Left lobe of liver (tissue), 2 donors: Measurements from ENCODE around the gene AGBL3. TPM values are rescaled to one million over a fixed set of nuclear protein-coding genes. Genes with fewer than 3 reads are reported as not detected.

Experiments
- ATAC-seq: fragments of 200-7000 bp; cut with Tn5 transposase; one replicate; pipeline ENCODE4 v1.9.1; 2020; ENCODE audit warnings: mild to moderate bottlenecking, moderate library complexity
- DNase-seq: peaks from one replicate; pipeline ENCODE4 v3.0.0-alpha.2; 2020; ENCODE audit warnings: low spot score
- total RNA-seq: library from RNA; stranded (reverse); gene quantifications from one replicate; pipeline ENCODE4 v1.2.1, GENCODE V29; 2021
- donor health status: DM: no; HTN: no; CAD: no; lungs with moderate emphysema.
- donor health status: DM: no; HTN: yes; CAD: no.

The AGBL3 gene
- 2.1 TPM for total RNA-seq

DNA sequence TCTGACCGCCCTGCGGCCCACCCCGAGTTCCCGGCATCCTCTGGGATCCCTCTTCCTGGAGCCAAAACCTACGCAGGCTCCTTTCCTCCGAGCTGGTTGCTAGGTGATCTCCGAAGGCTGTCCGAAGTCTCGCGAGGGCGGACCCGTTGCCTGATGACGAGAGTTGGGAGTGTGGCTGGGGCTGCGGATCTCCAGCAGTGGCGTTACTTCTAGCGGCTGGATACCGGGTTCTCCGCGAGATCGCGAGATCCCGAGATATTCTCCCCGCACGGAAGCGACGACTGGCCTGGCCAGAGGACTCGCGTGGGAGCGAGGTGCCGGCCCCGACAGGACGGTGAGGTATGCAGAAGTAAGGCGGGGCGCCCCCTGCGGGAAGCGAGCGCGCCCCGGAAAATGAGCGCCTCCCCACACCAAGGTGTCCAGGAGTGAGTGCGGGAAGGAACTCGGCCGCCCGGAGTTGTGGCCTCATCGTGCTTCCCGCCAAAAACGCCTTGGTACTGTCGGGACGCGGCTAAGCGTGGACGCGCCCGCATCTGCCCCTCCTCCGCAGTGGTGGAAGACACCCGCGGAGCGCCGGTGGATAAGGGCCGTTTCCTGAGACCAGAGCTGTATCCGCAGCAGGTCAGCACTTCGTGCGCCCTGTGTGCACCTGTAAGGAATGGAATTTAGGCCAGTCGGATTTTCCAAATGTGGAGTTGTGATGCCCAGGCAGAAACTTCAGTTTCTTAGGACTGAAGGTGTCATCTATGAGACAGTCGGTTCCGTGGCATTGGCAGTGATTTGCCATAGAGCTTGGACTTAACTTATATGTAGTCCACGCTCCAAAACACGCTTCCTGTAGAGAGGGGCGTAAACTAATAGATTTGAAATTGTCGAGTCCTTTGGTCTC, at the start of gene AGBL3:
AGBL3 (plus strand) TSS at position 146 of the 889 bp plus-strand sequence. CDS start 1,426 bp downstream, outside the sequence.
- ATAC-seq (peak; percentile 94), DNase-seq (peak; percentile 91)

DNA sequence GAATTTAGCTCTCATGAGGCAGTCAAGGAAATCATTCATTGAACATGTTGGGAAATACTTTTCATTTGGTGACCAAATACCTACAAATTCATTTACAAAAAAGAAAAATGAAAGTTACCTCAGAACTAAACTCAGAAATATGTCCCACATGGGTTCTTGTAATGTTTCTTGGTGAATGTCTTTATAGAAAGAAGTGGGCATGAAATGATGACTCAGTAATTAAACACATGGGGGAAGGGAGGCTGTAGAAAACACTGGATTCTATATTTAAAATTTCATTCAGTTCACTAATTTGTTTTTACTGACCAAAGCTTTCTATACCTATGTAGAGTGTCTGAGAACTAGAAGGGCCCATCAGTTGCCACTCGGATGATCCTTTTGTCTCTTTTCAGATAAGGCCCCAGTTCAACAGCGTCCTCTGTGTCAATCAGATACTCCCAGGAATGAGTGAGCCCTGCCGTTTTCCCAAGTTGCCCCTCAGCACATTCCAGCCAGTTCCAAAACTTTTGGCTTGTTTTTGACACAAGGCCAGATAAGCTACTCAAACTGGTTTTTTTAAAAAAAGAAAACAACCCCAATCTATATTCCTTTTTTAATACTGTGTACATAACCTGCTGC, 49.3 kb upstream of the AGBL3 start:
- ATAC-seq (no peak), DNase-seq (no peak)

DNA sequence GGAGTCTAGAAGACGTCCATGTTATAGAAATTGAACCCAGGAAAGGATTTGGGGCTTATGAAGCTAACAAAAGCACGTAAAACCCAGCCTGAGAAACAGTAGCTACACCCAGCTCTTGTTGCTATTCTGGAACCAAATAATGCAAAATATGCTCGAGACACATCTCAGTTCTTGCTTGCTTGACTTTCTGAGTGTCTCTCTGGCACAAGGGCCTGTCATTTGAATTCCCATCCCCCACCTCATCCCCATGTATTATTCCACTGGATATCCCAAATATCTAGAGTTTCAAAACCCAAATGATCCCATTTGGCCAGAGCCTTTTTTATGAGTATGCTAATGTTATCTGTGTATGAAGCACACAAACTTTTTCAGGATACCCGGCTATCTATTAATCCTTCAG, 48.2 kb upstream of the AGBL3 start:
- no peak for DNase-seq
- no peak for ATAC-seq

DNA sequence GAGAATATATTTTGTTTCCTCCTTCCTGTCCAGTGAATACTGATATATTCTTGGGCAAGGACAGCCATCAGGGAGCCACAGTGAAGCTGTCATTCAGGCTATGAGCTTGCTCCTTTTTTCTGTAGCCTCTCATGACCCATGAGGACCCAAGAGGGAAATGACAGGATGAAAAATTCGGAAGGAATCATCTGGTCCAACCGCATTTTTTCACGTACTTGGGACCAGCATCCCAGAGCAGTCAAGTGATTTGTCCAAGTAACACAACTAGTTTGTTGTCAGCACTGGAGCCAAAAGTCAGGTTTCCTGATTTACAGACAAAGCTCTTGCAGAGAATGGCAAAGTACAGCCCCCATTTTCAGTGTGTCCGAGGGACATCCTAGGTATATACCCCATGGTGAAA, 47.2 kb upstream of the AGBL3 start:
- no peak for ATAC-seq
- DNase-seq: no peak

DNA sequence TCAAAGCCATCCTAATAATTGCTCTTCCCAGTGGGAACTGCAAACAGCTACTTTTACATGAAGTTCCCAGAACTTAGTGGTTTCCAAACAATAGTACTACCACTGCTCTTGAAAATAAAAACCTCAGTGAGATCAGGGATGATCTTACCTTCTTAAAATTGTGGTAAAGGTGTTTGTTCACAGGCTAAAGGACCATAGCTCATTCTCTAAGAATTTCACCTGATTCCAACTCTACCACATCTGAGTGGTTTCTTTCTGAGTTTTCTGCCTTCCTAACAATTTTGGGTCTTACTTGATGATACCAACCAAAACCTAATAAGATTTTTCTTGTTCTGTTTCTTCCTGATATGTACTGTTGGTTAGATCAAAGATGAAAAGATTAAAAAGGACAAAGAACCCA, 45.6 kb upstream of the AGBL3 start:
- no peak for ATAC-seq
- no peak for DNase-seq

DNA sequence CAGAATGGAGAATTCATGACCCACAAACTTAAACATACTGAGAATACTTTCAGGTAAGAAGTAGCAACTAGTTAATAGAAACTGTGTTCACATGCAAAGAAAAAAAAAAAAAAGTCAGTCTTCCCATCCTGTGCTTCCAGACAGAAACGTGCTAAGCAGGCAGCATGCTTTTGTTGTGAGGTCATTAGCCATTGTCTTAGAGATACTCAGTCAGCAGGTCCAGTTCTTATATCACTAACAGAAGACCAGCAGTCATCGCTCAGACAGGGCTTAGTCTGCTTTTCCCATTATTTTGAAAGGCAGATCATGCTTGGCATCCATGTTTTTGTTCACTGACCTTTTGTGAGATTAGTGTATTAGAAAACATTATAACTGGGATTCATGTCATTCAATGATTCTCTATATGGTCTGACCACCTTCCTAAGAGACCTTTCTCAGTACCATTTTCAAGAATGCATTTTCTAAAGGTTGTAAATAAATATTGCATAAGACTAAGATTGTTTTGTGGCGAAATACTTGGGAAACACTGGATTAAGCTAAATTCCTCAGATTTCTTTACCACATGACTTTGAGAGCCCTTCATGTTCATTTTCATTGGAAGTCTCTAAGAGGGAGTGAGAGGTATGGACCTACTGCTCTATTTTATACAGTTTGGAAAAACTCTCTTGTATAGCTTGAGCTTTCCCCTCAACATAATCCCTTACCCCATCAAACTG, 45.0 kb upstream of the AGBL3 start:
- peak; percentile 14 for ATAC-seq
- no peak for DNase-seq

DNA sequence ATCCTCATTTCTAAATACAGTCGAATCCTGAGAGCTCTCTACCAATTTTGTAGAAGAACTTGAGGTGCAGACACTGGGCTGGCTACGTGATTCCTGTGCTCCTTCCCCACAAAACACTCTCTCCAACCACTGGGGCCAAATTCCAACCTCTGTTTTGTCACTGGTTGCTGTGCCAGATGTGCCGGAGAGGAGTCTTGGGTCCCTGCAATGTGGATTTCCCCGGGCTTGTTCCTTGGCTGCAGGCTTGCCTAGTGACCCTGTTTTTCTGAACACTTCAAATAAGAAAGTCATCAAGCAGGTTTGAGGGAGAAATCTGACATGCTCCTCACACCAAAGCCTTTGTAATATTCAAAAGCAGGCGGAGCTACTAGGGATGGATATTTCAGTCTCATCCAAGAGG, 44.4 kb upstream of the AGBL3 start:
- ATAC-seq (peak; percentile 66), DNase-seq (peak; percentile 55)

DNA sequence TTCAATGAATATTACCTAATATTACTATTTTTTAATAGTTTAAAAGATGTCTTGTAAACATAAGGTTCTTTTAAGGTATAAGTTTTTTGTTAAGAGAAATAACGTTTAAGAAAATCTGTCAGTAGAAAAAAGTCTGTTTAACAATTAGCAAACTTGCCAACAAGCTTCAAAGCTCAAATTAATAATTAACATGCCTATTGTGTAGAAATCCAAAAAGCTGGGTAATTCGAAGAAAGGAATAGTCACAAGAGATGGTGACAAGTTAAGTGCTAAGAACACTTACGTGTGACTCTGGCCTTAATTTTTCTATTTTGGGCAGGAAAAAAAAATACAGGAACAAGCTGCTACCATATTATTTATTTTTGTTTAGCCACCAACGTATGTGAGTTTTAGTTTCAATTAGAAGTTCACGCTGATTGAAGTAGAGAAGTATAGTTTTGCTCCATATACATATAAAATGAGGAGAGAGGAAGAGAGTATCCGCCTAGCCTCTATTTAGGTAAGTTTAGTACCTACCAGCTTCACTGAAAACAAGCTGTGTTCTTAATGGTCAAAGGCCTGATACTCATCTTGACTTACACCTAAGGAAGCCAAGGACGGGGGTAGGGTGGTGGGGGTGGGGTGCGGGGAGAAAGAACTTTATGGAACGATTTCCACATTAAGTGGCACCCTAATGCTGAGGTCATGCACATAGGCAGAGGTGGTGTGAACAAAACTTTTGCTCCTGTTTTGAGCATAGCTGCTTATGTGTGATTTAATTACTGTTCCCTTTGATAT, 43.4 kb upstream of the AGBL3 start:
- DNase-seq (no peak), ATAC-seq (peak; percentile 53)

DNA sequence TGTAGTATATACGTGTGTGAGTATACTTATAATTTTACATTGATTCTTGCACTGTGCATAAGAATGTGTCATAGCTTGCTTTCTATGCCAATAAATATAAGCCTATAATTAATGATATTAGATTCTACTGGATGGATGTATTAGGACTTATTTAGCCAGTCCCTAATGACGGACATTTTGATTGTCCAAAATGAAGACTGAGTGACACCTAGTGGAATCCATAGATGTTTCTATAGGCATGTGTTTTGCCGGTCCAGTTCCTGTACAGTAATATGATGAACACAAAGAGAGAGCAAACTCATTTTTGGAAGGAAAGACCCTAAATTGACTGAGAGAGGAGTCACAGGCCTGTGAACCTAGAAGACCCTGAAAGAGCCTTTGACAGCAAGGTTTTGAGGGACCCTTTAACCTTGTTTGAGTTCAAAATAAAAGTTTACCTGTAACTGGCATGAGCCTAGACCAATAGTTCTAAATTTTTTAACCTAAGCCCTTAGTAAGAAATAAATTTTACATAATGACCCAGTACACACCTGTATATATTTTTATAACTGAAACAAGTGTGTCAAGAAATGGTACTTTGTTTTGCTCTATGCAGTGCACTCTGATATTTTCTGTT, 42.4 kb upstream of the AGBL3 start:
- DNase-seq (no peak), ATAC-seq (peak; percentile 56)

DNA sequence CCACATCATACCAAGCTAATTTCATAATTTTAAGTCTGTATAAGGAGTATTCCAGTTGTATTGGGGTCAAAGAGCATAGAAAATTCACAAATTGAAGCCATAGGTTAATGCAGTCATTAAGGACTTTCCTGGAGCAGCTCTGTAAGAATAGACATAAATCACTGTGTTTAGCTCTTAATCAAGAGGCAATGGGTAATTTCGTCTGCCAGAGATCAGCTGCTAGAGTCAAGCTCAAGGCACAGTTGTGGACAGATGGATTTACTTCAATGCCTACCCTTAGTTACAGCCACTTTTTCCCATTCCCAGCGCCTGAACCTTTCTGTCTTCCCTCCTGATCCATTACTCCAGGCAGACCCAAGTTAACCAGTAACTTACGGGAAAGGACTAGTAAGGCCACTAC, 40.6 kb upstream of the AGBL3 start:
- DNase-seq: no peak
- no peak for ATAC-seq

DNA sequence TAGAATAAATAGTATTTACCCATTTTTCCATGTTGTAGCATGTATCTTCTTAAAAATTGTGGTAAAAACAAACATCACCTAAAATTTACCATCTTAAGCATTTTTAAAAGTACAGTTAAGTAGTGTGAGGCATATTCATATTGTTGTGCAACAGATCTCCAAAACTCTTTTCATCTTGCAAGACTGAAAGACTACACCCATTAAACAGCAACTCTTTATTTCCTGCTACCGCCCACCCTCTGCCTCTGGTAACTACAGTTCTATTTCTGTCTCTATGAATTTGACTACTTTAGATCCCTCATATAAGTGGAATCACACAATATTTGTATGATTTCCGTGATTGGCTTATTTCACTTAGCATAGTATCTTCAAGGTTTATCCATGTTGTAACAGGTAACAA, 40.0 kb upstream of the AGBL3 start:
- no peak for ATAC-seq
- no peak for DNase-seq

DNA sequence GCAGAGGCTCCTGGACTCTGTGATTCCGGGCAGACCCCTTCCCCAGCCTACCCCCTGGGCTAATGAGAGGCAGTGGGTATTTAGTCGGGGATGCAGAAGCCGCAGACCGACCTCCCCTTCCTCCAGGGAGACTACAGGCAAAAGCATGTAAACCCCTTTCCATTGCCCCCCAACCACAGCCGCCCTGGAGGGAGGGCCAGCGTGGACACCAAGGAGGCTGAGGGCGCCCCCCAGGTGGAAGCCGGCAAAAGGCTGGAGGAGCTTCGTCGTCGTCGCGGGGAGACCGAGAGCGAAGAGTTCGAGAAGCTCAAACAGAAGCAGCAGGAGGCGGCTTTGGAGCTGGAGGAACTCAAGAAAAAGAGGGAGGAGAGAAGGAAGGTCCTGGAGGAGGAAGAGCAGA, 39.0 kb upstream of the AGBL3 start:
- DNase-seq (no peak), ATAC-seq (no peak)

DNA sequence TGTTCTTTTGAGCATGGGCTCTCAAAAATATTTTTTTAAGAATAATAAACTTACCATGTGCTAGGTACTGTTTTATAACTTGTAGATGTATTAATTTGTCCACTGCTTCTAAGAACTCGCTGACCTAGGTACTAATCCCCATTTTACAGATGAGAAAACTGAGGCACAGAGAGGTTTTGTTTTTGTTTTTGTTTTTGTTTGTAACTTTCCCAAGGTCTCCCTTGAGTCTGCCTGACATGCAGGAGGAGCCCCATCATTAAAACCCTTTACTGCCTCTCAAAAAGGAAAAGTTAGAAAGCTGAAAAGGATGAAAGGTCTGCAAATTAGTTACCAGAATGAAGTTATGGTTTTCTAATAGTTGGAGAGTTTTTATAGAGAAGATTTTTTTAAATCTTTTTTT, 38.5 kb upstream of the AGBL3 start:
- DNase-seq: no peak

DNA sequence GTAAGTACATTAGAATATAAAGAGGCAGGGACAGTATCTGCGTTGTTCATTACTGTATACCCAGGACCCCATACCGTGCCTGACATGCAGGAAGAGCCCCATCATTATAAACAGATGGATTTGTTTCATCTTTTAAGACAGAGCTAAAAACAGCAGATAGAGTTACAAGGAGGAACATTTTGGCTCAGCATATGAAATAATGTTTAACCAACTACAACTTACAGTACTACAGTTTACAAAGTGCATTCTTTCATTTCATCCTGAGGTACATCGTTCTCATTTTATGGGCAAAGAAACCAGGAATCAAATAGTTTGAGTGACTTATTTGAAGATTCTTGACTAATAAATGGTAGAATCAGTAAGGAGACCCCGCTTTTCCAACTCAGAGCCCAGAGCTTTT, 38.1 kb upstream of the AGBL3 start:
- DNase-seq (no peak), ATAC-seq (no peak)

More for the DNA sequence above, 38.5 kb upstream of the AGBL3 start:
- no peak for ATAC-seq

DNA sequence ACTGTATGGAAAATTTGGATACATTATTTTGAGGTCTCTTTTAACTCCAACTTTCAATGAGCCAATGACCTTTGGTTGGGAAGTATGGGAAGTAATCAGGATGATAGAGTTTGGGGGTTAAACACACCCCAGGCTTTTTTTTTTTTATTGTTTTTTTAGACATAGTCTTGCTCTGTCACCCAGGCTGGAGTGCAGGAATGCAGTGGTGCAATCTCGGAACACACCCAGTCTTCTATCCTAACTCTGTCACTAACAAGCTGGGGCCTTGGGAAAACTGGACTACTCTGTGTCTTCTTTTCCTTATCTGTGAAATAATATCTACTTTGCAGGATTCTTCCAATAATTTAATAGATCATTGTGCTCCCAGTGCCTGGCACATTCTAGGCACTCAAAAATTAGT, 37.6 kb upstream of the AGBL3 start:
- no peak for DNase-seq
- no peak for ATAC-seq

DNA sequence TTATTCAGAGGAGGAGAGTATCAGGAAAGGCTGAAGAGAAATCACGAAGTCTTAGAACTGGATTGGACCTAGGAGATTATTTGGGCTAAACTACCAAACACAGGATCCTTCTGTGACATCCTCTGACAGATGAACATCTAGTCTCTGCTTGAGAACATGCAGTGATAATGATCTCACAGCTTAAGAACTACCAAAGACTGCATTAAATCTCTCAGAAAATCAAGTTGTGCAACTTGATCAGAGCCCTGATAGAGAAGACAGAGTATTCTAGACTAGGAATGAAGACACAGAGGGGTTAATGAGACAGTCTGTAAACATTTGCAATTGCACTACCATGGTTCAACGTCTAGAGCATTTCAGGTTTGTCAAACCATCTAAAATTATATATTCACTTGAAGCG, 37.1 kb upstream of the AGBL3 start:
- no peak for ATAC-seq
- no peak for DNase-seq

DNA sequence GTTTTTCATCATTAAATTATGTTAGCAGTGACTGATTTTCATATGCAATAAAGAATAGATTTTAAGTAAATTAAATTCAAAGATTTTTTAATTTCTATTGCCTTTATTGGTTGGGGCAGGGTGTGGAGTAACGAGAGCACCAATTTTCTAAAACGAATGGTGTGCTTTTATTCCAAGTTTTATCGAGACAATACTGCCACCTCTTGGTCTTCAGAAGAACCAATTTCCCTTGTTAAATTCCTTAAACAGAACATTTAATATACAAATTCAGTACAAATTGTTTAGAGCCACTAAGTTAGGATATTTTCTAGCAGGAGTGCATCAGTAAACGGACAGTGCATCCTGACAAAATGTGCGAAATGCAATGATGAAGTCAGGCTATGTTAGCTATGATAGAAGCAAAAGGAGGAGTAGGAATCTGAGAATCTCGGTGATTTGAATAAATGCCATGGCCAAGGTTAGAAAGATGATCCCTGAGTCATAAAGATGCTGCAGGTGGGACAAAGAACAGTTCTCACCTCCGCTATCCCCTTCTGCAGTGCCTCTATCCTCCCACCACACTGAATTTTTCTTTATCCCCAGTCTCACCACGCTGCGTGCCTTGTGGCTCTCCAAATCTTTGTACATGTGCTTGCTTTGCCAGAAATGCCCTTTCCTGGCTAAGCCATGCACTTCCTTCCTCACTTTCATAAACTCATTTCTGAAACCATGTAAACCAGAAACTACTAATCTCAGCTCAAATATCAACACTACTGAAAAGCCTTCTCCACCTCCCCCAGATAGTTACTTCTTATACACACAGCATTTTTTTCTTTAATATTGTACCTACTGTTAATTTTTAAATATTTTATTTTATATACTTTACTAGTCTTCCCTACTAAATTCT, 31.9 kb upstream of the AGBL3 start:
- DNase-seq (no peak), ATAC-seq (peak; percentile 73)

DNA sequence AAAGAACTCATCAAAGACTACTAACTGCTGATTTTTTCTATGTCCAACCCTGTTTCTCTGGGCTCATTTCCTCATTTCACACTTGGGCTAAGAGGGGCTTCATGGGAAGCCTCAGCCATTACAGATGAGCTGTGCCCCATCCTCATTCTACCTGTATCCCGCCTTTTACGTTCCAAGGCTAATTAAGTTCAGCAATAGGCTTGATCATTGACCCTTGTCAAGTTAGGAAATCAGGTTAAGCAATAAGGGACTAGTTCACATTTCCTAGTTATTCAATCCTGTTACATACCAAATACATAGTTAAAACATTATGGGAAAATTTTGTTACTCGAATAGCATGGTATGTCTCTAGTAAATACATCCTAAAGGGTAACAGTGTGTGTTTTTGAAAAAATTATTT, 29.3 kb upstream of the AGBL3 start:
- DNase-seq (no peak), ATAC-seq (peak; percentile 72)

DNA sequence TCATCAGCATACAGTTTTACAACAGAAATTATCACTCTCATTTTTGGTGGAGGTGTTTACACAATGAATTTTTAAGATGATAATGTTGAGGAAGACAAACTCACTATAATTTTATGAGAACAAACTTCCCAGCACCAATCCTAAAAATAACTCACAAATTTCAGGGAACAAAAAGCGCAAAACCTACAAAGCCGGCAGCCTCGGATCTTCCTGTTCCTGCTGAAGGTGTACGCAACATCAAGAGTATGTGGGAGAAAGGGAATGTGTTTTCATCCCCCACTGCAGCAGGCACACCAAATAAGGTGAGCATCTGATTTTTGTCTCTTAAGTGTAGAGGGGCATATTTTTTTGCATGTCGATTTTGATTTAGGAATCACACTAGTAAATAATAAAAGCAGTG, 26.5 kb upstream of the AGBL3 start:
- DNase-seq (no peak), ATAC-seq (no peak)
